Measurements from ENCODE around the gene LMAN2L. TPM values are rescaled to one million over a fixed set of nuclear protein-coding genes. Genes with fewer than 3 reads are reported as not detected.

Gene LMAN2L
- total and polyA plus RNA-seq, 2 of the 8 experiments (the other 6 are each of a cell fraction or from before 2014, with no cell fraction given): 14.3 to 17.6 TPM

Other genes with a start within 250 kb of the LMAN2L start
- not detected in 2 replicates for gene NEURL3, start 234.7 kb downstream of the LMAN2L start, total RNA-seq (2021; fragmentation: NEBNext Ultra II Directional; extraction: Animal tissue kit (Norgen Biotek cat#: 25700))
- gene NEURL3, start 234.7 kb downstream of the LMAN2L start, polyA plus RNA-seq (2011; rRNA removed): 0.03 TPM in 1 of 2 replicates, not detected in the other
- 4.4 and 5.3 TPM in 2 replicates for gene ARID5A, start 203.3 kb downstream of the LMAN2L start, total RNA-seq (2021; fragmentation: NEBNext Ultra II Directional; extraction: Animal tissue kit (Norgen Biotek cat#: 25700))
- 3.3 and 3.8 TPM in 2 replicates for gene ARID5A, start 203.3 kb downstream of the LMAN2L start, polyA plus RNA-seq (2011; rRNA removed)
- gene KANSL3, start 101.8 kb downstream of the LMAN2L start, total RNA-seq (2021; fragmentation: NEBNext Ultra II Directional; extraction: Animal tissue kit (Norgen Biotek cat#: 25700)): 31.4 and 32.6 TPM in 2 replicates
- gene KANSL3, start 101.8 kb downstream of the LMAN2L start, polyA plus RNA-seq (2011; rRNA removed): 19.8 and 30.4 TPM in 2 replicates
- 0.69 and 0.88 TPM in 2 replicates for gene FER1L5, start 97.3 kb downstream of the LMAN2L start, total RNA-seq (2021; fragmentation: NEBNext Ultra II Directional; extraction: Animal tissue kit (Norgen Biotek cat#: 25700))
- 0.23 and 0.38 TPM in 2 replicates for gene FER1L5, start 97.3 kb downstream of the LMAN2L start, polyA plus RNA-seq (2011; rRNA removed)
- gene CNNM4, start 20.8 kb upstream of the LMAN2L start, total RNA-seq (2021; fragmentation: NEBNext Ultra II Directional; extraction: Animal tissue kit (Norgen Biotek cat#: 25700)): 10.7 and 11.0 TPM in 2 replicates
- 10.3 and 13.0 TPM in 2 replicates for gene CNNM4, start 20.8 kb upstream of the LMAN2L start, polyA plus RNA-seq (2011; rRNA removed)
- 29.2 and 29.9 TPM in 2 replicates for gene CNNM3, start 76.2 kb upstream of the LMAN2L start, total RNA-seq (2021; fragmentation: NEBNext Ultra II Directional; extraction: Animal tissue kit (Norgen Biotek cat#: 25700))
- 29.1 and 39.0 TPM in 2 replicates for gene CNNM3, start 76.2 kb upstream of the LMAN2L start, polyA plus RNA-seq (2011; rRNA removed)
- gene ANKRD23, start 104.0 kb upstream of the LMAN2L start, total RNA-seq (2021; fragmentation: NEBNext Ultra II Directional; extraction: Animal tissue kit (Norgen Biotek cat#: 25700)): 2.9 and 3.5 TPM in 2 replicates
- gene ANKRD23, start 104.0 kb upstream of the LMAN2L start, polyA plus RNA-seq (2011; rRNA removed): 3.4 and 4.8 TPM in 2 replicates
- gene ANKRD39, start 118.0 kb upstream of the LMAN2L start, total RNA-seq (2021; fragmentation: NEBNext Ultra II Directional; extraction: Animal tissue kit (Norgen Biotek cat#: 25700)): 18.5 and 19.7 TPM in 2 replicates
- gene ANKRD39, start 118.0 kb upstream of the LMAN2L start, polyA plus RNA-seq (2011; rRNA removed): 21.3 and 22.9 TPM in 2 replicates
- 67.3 and 74.3 TPM in 2 replicates for gene SEMA4C, start 130.0 kb upstream of the LMAN2L start, total RNA-seq (2021; fragmentation: NEBNext Ultra II Directional; extraction: Animal tissue kit (Norgen Biotek cat#: 25700))
- 47.5 and 71.4 TPM in 2 replicates for gene SEMA4C, start 130.0 kb upstream of the LMAN2L start, polyA plus RNA-seq (2011; rRNA removed)
- 0.63 and 0.65 TPM in 2 replicates for gene FAM178B, start 246.5 kb upstream of the LMAN2L start, total RNA-seq (2021; fragmentation: NEBNext Ultra II Directional; extraction: Animal tissue kit (Norgen Biotek cat#: 25700))
- gene FAM178B, start 246.5 kb upstream of the LMAN2L start, polyA plus RNA-seq (2011; rRNA removed): 0.91 and 1.4 TPM in 2 replicates

Data from H1 (cell line).